DND-41 (cell line): ENCODE results near the gene NIPSNAP3A.

Source experiments
- EZH2 ChIP-seq: IDR thresholded peaks from 3 replicates; pipeline ENCODE4 v1.6.1; 2012; ENCODE audit warnings: borderline replicate concordance, low read depth, mild to moderate bottlenecking, moderate library complexity, low read length, inconsistent platforms; ENCODE audit not compliant: severe bottlenecking
- TF ChIP-seq, protein P1 (sequence below): IDR thresholded peaks from 2 replicates; pipeline ENCODE4 v1.5.1; 2012; ENCODE audit warnings: borderline replicate concordance, low read length, moderate library complexity, mild to moderate bottlenecking; ENCODE audit not compliant: poor library complexity, severe bottlenecking; ENCODE audit errors: extremely low read depth

DNA sequence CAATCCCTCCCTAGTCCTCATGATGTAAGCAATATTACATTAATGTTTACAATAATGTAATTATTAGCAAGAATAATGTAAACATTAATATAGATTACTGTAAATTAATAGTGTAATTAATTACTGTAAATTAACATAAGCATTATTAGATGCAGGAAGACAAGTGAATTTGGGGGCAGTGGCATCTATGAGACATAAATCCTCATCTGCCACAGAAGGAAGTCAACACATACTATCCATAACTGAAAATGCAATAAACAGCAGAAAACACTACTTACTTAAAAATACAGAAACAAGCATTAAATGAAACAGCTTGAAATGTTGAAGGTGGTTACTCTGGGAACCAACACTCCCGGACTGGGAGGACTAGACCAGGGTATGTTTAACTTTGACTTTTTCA is 685 bp upstream of the NIPSNAP3A start:
- TF ChIP-seq, protein P1, sequence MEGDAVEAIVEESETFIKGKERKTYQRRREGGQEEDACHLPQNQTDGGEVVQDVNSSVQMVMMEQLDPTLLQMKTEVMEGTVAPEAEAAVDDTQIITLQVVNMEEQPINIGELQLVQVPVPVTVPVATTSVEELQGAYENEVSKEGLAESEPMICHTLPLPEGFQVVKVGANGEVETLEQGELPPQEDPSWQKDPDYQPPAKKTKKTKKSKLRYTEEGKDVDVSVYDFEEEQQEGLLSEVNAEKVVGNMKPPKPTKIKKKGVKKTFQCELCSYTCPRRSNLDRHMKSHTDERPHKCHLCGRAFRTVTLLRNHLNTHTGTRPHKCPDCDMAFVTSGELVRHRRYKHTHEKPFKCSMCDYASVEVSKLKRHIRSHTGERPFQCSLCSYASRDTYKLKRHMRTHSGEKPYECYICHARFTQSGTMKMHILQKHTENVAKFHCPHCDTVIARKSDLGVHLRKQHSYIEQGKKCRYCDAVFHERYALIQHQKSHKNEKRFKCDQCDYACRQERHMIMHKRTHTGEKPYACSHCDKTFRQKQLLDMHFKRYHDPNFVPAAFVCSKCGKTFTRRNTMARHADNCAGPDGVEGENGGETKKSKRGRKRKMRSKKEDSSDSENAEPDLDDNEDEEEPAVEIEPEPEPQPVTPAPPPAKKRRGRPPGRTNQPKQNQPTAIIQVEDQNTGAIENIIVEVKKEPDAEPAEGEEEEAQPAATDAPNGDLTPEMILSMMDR, result no peak
- TF ChIP-seq EZH2, result no peak
